ENCODE measurements around the gene INTS4. TPM values are rescaled to one million over a fixed set of nuclear protein-coding genes. Genes with fewer than 3 reads are reported as not detected.
"Not testable (repeated sequence)": the region's sequence is repeated elsewhere in the genome, so short reads cannot be mapped to it uniquely, and the experiment has no call there.

INTS4 gene
- polyA plus RNA-seq, 1 donor (not counting 4 experiments of a cell fraction or from before 2014, with no cell fraction given): 18.0 TPM

DNA sequence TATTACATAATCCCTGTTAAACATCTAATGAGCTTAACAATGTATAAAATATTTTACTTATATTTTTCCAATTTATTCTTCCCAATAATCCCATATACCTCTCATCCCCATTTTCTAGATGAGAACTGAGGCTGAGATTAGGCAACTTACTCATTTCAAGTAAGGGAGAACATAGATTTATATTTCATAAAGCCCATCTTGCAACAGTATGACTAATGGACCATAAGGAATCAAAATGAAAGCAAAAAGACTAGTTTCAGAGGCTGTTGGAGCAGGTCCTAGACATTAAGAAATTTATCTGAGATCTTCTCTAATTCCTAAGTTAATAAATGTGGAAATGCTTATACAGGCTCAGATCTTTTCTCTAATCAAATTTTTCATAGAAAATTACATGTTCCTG lies 52.0 kb downstream of the INTS4 start:
- H4K20me1 ChIP-seq (ENCODE audit: control insufficient read depth, extremely low read depth, insufficient read depth, low read length); H3K36me3 ChIP-seq (ENCODE audit: control insufficient read depth in 2 of 2, extremely low read depth in 1 of 2, insufficient read depth in 2 of 2, low read length in 2 of 2); H3K4me1 ChIP-seq (ENCODE audit: control insufficient read depth, extremely low read depth, insufficient read depth, low read length); H3K9me1 ChIP-seq (ENCODE audit: control insufficient read depth, extremely low read depth, insufficient read depth, low read length); FAIRE-seq; H3K4me2 ChIP-seq (ENCODE audit: control insufficient read depth, extremely low read depth, insufficient read depth, low read depth, low read length); H3K79me2 ChIP-seq (ENCODE audit: control insufficient read depth, insufficient read depth, low read length); H3K9ac ChIP-seq (ENCODE audit: control insufficient read depth, extremely low read depth, insufficient read depth, low read length); DNase-seq (ENCODE audit: low read depth, low spot score); H3K27ac ChIP-seq (ENCODE audit: control insufficient read depth, insufficient read depth, low read length); H2AFZ ChIP-seq (ENCODE audit: control insufficient read depth, low read length); dilution Hi-C loops (cut with MboI; ENCODE audit: extremely low pct_ligation_motif_present, low sequenced_read_pairs); H3K9me3 ChIP-seq (ENCODE audit: control insufficient read depth, low read depth, low read length); H3K4me3 ChIP-seq (ENCODE audit: control insufficient read depth in 2 of 3, extremely low read depth in 1 of 3, insufficient read depth in 2 of 3, low read depth in 1 of 3, low read length in 3 of 3); H3K27me3 ChIP-seq (ENCODE audit: control insufficient read depth, extremely low read depth, insufficient read depth, low read length): not testable (repeated sequence)

DNA sequence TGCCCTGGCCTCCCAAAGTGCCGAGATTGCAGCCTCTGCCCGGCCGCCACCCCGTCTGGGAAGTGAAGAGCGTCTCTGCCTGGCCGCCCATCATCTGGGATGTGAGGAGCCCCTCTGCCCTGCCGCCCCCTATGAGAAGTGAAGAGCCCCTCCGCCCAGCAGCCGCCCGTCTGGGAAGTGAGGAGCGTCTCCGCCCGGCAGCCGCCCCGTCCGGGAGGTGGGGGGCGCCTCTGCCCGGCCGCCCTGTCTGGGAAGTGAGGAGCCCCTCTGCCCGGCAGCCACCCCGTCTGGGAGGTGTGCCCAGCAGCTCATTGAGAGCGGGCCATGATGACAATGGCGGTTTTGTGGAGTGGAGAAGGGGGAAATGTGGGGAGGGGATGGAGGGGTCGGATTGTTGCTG lies 60.9 kb downstream of the INTS4 start:
- dilution Hi-C loops (cut with MboI; ENCODE audit: extremely low pct_ligation_motif_present, low sequenced_read_pairs); H3K9ac ChIP-seq (ENCODE audit: control insufficient read depth, extremely low read depth, insufficient read depth, low read length); H3K79me2 ChIP-seq (ENCODE audit: control insufficient read depth, insufficient read depth, low read length); H3K27me3 ChIP-seq (ENCODE audit: control insufficient read depth, extremely low read depth, insufficient read depth, low read length); DNase-seq (ENCODE audit: low read depth, low spot score); H4K20me1 ChIP-seq (ENCODE audit: control insufficient read depth, extremely low read depth, insufficient read depth, low read length); H2AFZ ChIP-seq (ENCODE audit: control insufficient read depth, low read length); H3K9me3 ChIP-seq (ENCODE audit: control insufficient read depth, low read depth, low read length); H3K27ac ChIP-seq (ENCODE audit: control insufficient read depth, insufficient read depth, low read length); H3K4me3 ChIP-seq (ENCODE audit: control insufficient read depth in 2 of 3, extremely low read depth in 1 of 3, insufficient read depth in 2 of 3, low read depth in 1 of 3, low read length in 3 of 3); H3K4me2 ChIP-seq (ENCODE audit: control insufficient read depth, extremely low read depth, insufficient read depth, low read depth, low read length); H3K4me1 ChIP-seq (ENCODE audit: control insufficient read depth, extremely low read depth, insufficient read depth, low read length); H3K36me3 ChIP-seq (ENCODE audit: control insufficient read depth in 2 of 2, extremely low read depth in 1 of 2, insufficient read depth in 2 of 2, low read length in 2 of 2); FAIRE-seq; H3K9me1 ChIP-seq (ENCODE audit: control insufficient read depth, extremely low read depth, insufficient read depth, low read length): not testable (repeated sequence)

DNA sequence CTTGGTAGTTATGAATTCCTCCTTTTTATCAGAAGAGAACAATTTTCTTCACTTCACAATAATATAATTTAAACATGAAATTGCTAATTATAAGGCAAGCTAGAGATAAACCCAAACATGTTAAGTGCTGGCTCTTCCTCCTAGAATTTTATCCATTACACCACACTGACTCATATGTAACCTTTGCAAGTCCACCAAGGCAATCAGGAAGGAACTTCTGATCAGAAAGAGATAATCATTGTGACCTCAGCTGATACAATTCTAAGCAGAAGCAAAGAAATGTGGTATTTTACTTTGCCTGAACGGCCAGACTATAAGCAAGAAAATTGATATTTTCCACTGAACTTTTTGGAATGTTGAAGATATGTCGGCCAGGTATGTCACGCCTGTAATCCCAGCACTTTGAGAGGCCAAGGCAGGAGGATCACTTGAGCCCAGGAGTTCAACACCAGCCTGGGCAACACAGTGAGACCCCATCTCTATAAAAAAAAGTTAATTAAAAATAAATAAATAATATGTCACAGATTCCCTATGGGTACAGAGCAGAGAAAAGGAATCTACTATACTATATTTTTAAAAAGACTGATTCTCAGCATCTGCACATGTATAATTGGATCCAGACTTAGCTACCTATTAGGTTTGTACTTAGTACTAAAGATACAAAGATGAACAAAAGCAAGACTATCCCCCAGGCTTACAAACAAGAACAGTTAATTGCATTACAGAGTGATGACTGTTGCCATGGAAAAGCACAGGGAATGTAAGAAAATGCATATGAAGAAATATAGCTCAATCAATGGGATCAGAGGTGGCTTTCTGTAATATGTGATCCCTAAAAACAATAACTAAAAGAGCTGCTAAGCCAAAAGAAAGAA lies 63.9 kb downstream of the INTS4 start:
- H3K4me3 ChIP-seq (ENCODE audit: control insufficient read depth in 2 of 3, extremely low read depth in 1 of 3, insufficient read depth in 2 of 3, low read depth in 1 of 3, low read length in 3 of 3); DNase-seq (ENCODE audit: low read depth, low spot score); H3K27ac ChIP-seq (ENCODE audit: control insufficient read depth, insufficient read depth, low read length); dilution Hi-C loops (cut with MboI; ENCODE audit: extremely low pct_ligation_motif_present, low sequenced_read_pairs); H2AFZ ChIP-seq (ENCODE audit: control insufficient read depth, low read length); H3K4me2 ChIP-seq (ENCODE audit: control insufficient read depth, extremely low read depth, insufficient read depth, low read depth, low read length); H3K36me3 ChIP-seq (ENCODE audit: control insufficient read depth in 2 of 2, extremely low read depth in 1 of 2, insufficient read depth in 2 of 2, low read length in 2 of 2); H3K9me3 ChIP-seq (ENCODE audit: control insufficient read depth, low read depth, low read length); H3K79me2 ChIP-seq (ENCODE audit: control insufficient read depth, insufficient read depth, low read length); H3K4me1 ChIP-seq (ENCODE audit: control insufficient read depth, extremely low read depth, insufficient read depth, low read length); FAIRE-seq; H4K20me1 ChIP-seq (ENCODE audit: control insufficient read depth, extremely low read depth, insufficient read depth, low read length); H3K9me1 ChIP-seq (ENCODE audit: control insufficient read depth, extremely low read depth, insufficient read depth, low read length); H3K27me3 ChIP-seq (ENCODE audit: control insufficient read depth, extremely low read depth, insufficient read depth, low read length); H3K9ac ChIP-seq (ENCODE audit: control insufficient read depth, extremely low read depth, insufficient read depth, low read length): not testable (repeated sequence)

DNA sequence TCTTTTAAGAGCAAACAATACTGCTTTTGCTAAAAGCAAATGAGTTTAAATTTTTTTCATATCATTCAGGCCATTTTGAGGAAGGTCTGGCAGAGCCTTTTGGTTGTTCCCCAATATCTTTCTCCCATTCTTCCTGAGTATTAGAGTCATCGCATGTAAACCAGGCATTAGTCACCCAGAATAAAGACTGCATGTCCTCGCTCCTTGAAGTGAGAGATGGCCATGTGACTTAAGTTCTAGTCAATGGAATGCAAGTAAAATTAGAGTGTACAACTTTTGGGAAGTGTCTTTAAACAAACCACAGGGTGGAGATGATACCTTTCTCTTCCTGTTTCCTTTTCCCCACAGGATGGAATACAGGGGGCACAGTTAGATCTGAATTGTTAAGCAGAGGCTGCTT lies 76.8 kb downstream of the INTS4 start:
- FAIRE-seq; H3K9me3 ChIP-seq (ENCODE audit: control insufficient read depth, low read depth, low read length); H3K9ac ChIP-seq (ENCODE audit: control insufficient read depth, extremely low read depth, insufficient read depth, low read length); H3K4me3 ChIP-seq (ENCODE audit: control insufficient read depth in 2 of 3, extremely low read depth in 1 of 3, insufficient read depth in 2 of 3, low read depth in 1 of 3, low read length in 3 of 3); H3K27me3 ChIP-seq (ENCODE audit: control insufficient read depth, extremely low read depth, insufficient read depth, low read length); H3K9me1 ChIP-seq (ENCODE audit: control insufficient read depth, extremely low read depth, insufficient read depth, low read length); H4K20me1 ChIP-seq (ENCODE audit: control insufficient read depth, extremely low read depth, insufficient read depth, low read length); H3K79me2 ChIP-seq (ENCODE audit: control insufficient read depth, insufficient read depth, low read length); H3K4me2 ChIP-seq (ENCODE audit: control insufficient read depth, extremely low read depth, insufficient read depth, low read depth, low read length); H3K27ac ChIP-seq (ENCODE audit: control insufficient read depth, insufficient read depth, low read length); DNase-seq (ENCODE audit: low read depth, low spot score); H2AFZ ChIP-seq (ENCODE audit: control insufficient read depth, low read length); H3K4me1 ChIP-seq (ENCODE audit: control insufficient read depth, extremely low read depth, insufficient read depth, low read length); H3K36me3 ChIP-seq (ENCODE audit: control insufficient read depth in 2 of 2, extremely low read depth in 1 of 2, insufficient read depth in 2 of 2, low read length in 2 of 2); dilution Hi-C loops (cut with MboI; ENCODE audit: extremely low pct_ligation_motif_present, low sequenced_read_pairs): not testable (repeated sequence)

DNA sequence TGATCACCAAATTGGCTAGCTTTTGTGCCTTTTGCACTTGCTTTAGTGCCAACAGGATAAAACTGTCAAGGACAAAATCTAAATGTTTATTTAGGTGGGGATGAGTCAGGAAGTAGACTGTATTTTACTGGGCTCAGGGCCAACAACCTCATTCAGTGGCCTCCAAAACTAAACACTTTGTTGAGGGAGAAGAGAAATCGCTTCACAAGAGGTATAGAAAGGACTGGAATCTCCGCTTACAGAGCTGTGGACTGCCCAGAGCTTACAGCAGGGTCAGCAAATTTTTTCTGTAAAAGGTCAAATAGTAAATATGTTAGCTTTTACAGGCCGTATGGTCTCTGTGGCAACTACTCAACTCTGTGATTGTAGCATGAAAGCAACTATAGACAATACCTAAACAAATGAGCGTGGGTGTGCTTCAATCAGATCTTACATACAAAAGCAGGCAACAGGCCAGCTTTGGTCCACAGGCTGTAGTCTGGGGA lies 80.1 kb downstream of the INTS4 start:
- H3K4me1 ChIP-seq (ENCODE audit: control insufficient read depth, extremely low read depth, insufficient read depth, low read length); DNase-seq (ENCODE audit: low read depth, low spot score); H3K79me2 ChIP-seq (ENCODE audit: control insufficient read depth, insufficient read depth, low read length); FAIRE-seq; H3K27me3 ChIP-seq (ENCODE audit: control insufficient read depth, extremely low read depth, insufficient read depth, low read length); H4K20me1 ChIP-seq (ENCODE audit: control insufficient read depth, extremely low read depth, insufficient read depth, low read length); H3K9me1 ChIP-seq (ENCODE audit: control insufficient read depth, extremely low read depth, insufficient read depth, low read length); H2AFZ ChIP-seq (ENCODE audit: control insufficient read depth, low read length); H3K36me3 ChIP-seq (ENCODE audit: control insufficient read depth in 2 of 2, extremely low read depth in 1 of 2, insufficient read depth in 2 of 2, low read length in 2 of 2); H3K4me3 ChIP-seq (ENCODE audit: control insufficient read depth in 2 of 3, extremely low read depth in 1 of 3, insufficient read depth in 2 of 3, low read depth in 1 of 3, low read length in 3 of 3); H3K9me3 ChIP-seq (ENCODE audit: control insufficient read depth, low read depth, low read length); H3K4me2 ChIP-seq (ENCODE audit: control insufficient read depth, extremely low read depth, insufficient read depth, low read depth, low read length); H3K9ac ChIP-seq (ENCODE audit: control insufficient read depth, extremely low read depth, insufficient read depth, low read length); dilution Hi-C loops (cut with MboI; ENCODE audit: extremely low pct_ligation_motif_present, low sequenced_read_pairs); H3K27ac ChIP-seq (ENCODE audit: control insufficient read depth, insufficient read depth, low read length): not testable (repeated sequence)
